ENCODE results near the gene TPSD1. TPM values are rescaled to one million over a fixed set of nuclear protein-coding genes. Genes with fewer than 3 reads are reported as not detected.

Gene TPSD1
- total RNA-seq, 6 experiments from 2014 or later, result not detected

GRCh38 chr16:1218930-1219611 lies 36.8 kb upstream of the TPSD1 start:
- Mint-ChIP-seq H3K27ac (no peak overlapping the region), H3K4me3 (no peak overlapping the region), H3K4me1 (ENCODE audit: low read depth) (no peaks in the 10 kb centered on the region), H3K36me3 (ENCODE audit: low read depth) (no peaks in the 10 kb centered on the region), H3K27me3 (ENCODE audit: insufficient read depth) (peaks cover 6% of the 10 kb centered on the region), H3K9me3 (no peaks in the 10 kb centered on the region)
- DNase-seq, result no peak
- no peak for TF ChIP-seq CTCF (IDR thresholded peaks at IDR 0.05)

- no peak for TF ChIP-seq CTCF (IDR thresholded peaks at IDR 0.05)
- no peaks in the 10 kb centered on the region for H3K4me1 Mint-ChIP-seq (ENCODE audit: low read depth)
- H3K27me3 Mint-ChIP-seq (ENCODE audit: insufficient read depth), result peaks cover 6% of the 10 kb centered on the region
- no peak overlapping the region for H3K4me3 Mint-ChIP-seq
- H3K36me3 Mint-ChIP-seq (ENCODE audit: low read depth), result no peaks in the 10 kb centered on the region
- H3K9me3 Mint-ChIP-seq, result no peaks in the 10 kb centered on the region
- H3K27ac Mint-ChIP-seq, result no peak overlapping the region
- no peak for DNase-seq
Observed at GRCh38 chr16:1220098-1220728, 35.7 kb upstream of the TPSD1 start.

GRCh38 chr16:1220841-1221627 lies 34.8 kb upstream of the TPSD1 start:
- no peaks in the 10 kb centered on the region for H3K9me3 Mint-ChIP-seq
- H3K27me3 Mint-ChIP-seq (ENCODE audit: insufficient read depth), result peaks cover 6% of the 10 kb centered on the region
- DNase-seq, result no peak
- TF ChIP-seq CTCF (IDR thresholded peaks at IDR 0.05), result no peak
- H3K27ac Mint-ChIP-seq, result no peak overlapping the region
- no peak overlapping the region for H3K4me3 Mint-ChIP-seq
- H3K4me1 Mint-ChIP-seq (ENCODE audit: low read depth), result peaks cover 4% of the 10 kb centered on the region; the same call in 1 of the 2 replicates
- no peaks in the 10 kb centered on the region for H3K36me3 Mint-ChIP-seq (ENCODE audit: low read depth)

GRCh38 chr16:1221628-1222552 lies 34.0 kb upstream of the TPSD1 start:
- Mint-ChIP-seq H3K9me3 (no peaks in the 10 kb centered on the region), H3K4me3 (no peak overlapping the region), H3K36me3 (ENCODE audit: low read depth) (no peaks in the 10 kb centered on the region), H3K27me3 (ENCODE audit: insufficient read depth) (peaks cover 6% of the 10 kb centered on the region), H3K4me1 (ENCODE audit: low read depth) (peaks cover 4% of the 10 kb centered on the region; the same call in 1 of the 2 replicates), H3K27ac (no peak overlapping the region)
- TF ChIP-seq CTCF (IDR thresholded peaks at IDR 0.05), result no peak
- no peak for DNase-seq
